Measurements from ENCODE around the gene TIE1.

The TIE1 gene

DNA sequence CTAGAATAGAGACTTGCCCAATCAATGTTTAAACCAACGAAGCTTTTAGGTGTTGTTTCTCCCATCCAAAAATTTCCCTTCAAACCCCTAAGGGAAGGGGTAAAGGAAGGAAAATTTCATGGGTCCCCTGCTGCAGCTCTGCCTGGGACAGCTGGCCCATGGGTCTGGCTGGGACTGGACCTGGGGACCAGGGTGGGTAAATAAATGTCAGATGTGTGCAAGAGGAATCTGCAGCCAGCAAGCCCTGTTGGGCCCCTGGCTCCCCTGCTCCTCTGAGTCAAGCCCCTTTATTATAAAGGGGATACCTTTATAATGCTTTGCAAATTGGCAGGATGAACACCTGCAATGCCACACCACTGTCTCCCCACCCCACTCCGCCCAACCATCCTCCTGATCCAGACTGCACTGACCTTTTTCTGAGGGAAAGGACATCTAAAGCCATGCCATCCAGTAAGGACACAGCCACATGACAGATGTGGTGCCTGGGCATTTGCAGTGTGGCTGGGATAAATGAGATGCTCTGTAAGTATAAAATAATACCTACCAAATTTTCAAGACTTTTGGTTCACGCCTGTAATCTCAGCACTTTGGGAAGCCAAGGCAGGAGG is 32.9 kb upstream of the TIE1 start:
- Histone ChIP-seq H3K4me1 (ENCODE audit: control insufficient read depth, insufficient read depth, low read length) (peaks cover 24% of the 10 kb centered on the region), H3K36me3 (ENCODE audit: control insufficient read depth, insufficient read depth, low read length) (no peaks in the 10 kb centered on the region), H3K4me3 (ENCODE audit: low read length) (no peak overlapping the region), H3K9ac (ENCODE audit: low read length) (no peak overlapping the region), H3K27me3 (ENCODE audit: control insufficient read depth, insufficient read depth, low read length) (no peaks in the 10 kb centered on the region), H3K9me3 (ENCODE audit: control insufficient read depth, low read length) (no peaks in the 10 kb centered on the region)

DNA sequence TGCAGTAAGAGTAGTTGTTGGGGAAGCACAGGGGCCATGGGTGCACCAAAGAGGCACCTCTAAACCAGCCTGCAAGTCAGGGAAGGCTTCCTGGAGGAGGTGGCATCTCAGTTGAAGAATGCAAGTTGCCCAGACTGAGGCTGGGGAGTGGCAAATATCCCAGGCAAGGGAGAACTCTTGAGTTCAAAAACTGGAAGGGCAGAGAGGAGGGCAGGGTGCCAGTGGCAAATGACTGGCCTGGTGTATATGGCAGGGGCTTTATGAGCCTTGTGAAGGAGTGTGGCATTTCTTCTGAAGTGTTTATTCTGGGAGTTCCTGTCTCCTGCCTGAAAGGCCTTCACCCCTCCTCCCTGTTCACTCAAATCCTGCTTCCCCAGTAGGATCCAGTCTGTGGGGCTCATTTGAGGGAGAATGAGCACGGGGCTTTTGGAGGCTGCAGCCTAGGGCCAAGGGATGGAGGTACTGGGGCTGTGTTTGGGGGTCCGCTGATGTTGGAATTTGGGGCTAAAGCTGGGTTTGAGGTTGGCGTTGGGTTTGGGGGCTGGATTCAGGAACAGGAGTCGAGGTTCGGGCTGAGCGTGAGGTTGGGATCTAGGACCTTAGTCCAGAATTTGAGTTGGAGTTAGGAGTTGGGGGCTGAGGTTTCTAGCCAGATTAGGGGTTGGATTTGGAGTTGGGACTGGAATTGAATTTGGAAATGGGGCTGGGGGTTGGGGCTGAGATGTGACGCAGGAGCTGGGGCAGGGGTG is 31.0 kb upstream of the TIE1 start, which contains the start of gene TMEM125:
TSS of gene TMEM125 (plus strand) at position 357 of the 749 bp plus-strand sequence. CDS start 2,740 bp downstream, outside the sequence.
- peaks cover 39% of the 10 kb centered on the region for H3K4me1 ChIP-seq (ENCODE audit: control insufficient read depth, insufficient read depth, low read length)
- H3K36me3 ChIP-seq (ENCODE audit: control insufficient read depth, insufficient read depth, low read length): no peaks in the 10 kb centered on the region
- H3K4me3 ChIP-seq (ENCODE audit: low read length): peak within 1 kb of the TSS; percentile 3
- peak within 1 kb of the TSS; percentile 65 for H3K9ac ChIP-seq (ENCODE audit: low read length)
- no peaks in the 10 kb centered on the region for H3K9me3 ChIP-seq (ENCODE audit: control insufficient read depth, low read length)
- no peaks in the 10 kb centered on the region for H3K27me3 ChIP-seq (ENCODE audit: control insufficient read depth, insufficient read depth, low read length)

DNA sequence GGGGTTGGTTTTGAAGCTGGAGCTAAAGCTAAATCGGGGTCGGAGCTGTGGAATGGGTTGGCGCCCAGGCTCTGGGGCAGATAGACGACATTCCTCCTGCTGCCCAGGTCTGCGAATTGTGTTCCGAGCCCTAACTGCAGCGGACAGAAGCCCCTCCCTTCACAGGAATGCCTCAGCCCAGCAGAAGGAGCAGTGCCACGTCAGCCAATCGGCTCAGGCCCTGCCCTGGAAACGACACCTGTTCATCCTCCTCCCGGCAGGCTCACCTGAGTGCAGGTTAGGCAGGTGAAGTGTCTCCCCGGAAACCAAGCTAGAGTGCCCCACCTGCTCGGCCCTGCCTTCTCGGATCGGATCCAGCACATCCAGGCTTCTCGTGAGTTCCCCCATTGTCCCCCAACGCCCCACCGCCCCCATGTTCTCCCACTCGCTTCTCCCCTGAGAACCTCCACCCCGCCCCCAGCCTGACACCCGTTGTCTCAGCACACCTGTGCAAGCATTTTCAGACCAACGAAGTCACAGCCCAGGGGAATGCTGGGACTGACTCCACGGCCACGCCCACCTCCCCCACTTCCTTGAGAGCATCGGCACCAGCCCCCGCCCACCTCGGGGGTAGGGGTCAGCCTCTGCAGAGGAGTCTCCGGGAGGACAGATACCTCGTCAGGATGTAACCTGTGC is 30.2 kb upstream of the TIE1 start:
- H3K9ac ChIP-seq (ENCODE audit: low read length): peak overlapping the region; percentile 65
- H3K27me3 ChIP-seq (ENCODE audit: control insufficient read depth, insufficient read depth, low read length): no peaks in the 10 kb centered on the region
- peak overlapping the region; percentile 3 for H3K4me3 ChIP-seq (ENCODE audit: low read length)
- no peaks in the 10 kb centered on the region for H3K36me3 ChIP-seq (ENCODE audit: control insufficient read depth, insufficient read depth, low read length)
- no peaks in the 10 kb centered on the region for H3K9me3 ChIP-seq (ENCODE audit: control insufficient read depth, low read length)
- H3K4me1 ChIP-seq (ENCODE audit: control insufficient read depth, insufficient read depth, low read length): peaks cover 41% of the 10 kb centered on the region

DNA sequence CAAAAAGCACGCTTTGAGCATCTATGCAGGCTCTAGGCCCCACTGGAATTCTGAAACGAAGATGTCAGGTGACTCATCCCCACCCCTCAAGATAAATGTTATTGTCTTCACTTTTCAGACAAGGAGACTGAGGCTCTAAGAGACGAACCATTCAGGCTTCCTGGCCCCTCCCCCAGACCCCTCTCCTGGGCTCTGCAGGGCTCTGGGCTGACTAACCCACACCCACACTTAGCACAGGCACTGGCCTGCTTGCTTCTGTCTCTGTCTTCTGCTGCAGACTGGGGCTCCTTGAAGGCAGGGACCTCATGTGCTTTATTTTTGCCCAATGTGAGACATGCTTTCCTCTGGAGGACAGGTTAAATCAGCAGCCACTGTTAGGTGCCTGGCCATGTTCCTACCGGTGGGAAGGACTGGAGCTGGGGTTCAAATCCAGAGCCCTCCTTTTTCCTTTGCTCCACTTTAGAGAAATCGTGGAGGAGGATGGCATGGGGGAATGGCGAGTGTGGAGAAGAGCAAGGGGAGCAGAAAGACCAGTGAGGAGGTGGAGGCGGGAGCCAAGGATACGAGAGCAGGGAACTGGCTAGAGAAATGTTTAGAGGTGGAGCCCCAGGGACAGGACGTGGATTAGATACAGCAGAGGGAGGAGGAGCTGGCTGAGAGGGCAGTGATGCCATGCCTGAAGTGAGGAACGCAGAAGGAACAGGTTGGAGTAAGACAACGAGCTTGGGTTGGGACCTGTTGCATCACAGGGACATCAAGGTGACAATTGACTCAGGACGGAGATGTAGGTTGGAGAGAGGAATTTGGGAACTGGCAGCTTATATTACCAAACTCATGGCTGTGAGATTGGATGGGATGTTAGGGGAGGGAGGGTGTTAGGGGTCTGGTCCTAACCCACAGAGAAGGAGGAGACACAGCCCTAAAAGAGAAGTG is 29.3 kb upstream of the TIE1 start:
- Histone ChIP-seq H3K9me3 (ENCODE audit: control insufficient read depth, low read length) (no peaks in the 10 kb centered on the region), H3K27me3 (ENCODE audit: control insufficient read depth, insufficient read depth, low read length) (no peaks in the 10 kb centered on the region), H3K4me3 (ENCODE audit: low read length) (peak overlapping the region; percentile 3), H3K9ac (ENCODE audit: low read length) (peak overlapping the region; percentile 65), H3K4me1 (ENCODE audit: control insufficient read depth, insufficient read depth, low read length) (peaks cover 46% of the 10 kb centered on the region), H3K36me3 (ENCODE audit: control insufficient read depth, insufficient read depth, low read length) (no peaks in the 10 kb centered on the region)

DNA sequence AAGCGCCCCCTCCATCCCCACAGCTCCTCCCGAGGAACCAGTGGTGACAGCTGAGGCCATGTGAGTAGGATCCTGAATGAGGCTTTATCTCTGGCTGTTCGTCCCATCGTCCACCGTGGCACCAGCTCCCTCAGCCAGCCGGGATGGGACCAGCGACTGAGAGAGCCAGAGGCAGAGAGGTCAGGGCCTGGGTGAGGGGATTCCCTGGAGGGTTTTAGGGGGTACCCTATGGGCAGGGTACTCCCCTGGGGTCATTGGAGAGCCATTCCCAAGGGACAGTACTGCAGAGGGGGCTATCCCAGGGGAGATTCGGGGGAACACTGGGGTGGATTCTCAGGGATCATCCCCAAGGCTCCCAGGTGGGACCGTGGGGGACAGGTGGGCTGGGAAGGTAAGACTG is 28.6 kb upstream of the TIE1 start:
- Histone ChIP-seq H3K4me1 (ENCODE audit: control insufficient read depth, insufficient read depth, low read length) (peaks cover 53% of the 10 kb centered on the region), H3K9me3 (ENCODE audit: control insufficient read depth, low read length) (no peaks in the 10 kb centered on the region), H3K36me3 (ENCODE audit: control insufficient read depth, insufficient read depth, low read length) (no peaks in the 10 kb centered on the region), H3K4me3 (ENCODE audit: low read length) (no peak overlapping the region), H3K9ac (ENCODE audit: low read length) (no peak overlapping the region), H3K27me3 (ENCODE audit: control insufficient read depth, insufficient read depth, low read length) (no peaks in the 10 kb centered on the region)

DNA sequence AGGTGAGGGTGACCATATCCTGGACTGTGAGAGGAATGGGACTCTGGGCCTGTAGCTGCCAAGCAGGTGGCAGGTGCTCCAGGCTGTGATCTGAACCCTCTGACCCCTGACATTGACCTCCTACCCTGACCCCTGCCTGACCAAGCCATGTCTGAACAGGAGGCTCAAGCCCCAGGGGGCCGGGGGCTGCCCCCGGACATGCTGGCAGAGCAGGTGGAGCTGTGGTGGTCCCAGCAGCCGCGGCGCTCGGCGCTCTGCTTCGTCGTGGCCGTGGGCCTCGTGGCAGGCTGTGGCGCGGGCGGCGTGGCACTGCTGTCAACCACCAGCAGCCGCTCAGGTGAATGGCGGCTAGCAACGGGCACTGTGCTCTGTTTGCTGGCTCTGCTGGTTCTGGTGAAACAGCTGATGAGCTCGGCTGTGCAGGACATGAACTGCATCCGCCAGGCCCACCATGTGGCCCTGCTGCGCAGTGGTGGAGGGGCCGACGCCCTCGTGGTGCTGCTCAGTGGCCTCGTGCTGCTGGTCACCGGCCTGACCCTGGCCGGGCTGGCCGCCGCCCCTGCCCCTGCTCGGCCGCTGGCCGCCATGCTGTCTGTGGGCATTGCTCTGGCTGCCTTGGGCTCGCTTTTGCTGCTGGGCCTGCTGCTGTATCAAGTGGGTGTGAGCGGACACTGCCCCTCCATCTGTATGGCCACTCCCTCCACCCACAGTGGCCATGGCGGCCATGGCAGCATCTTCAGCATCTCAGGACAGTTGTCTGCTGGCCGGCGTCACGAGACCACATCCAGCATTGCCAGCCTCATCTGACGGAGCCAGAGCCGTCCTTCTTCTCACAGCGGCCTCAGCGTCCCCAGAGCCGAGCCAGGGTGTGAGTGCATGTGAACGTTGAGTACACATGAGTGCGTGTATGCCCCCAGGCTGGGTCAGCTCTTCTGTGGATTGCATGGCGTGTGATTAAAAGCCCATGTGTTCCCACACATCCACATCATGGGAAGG is 27.9 kb upstream of the TIE1 start:
- no peaks in the 10 kb centered on the region for H3K9me3 ChIP-seq (ENCODE audit: control insufficient read depth, low read length)
- H3K4me1 ChIP-seq (ENCODE audit: control insufficient read depth, insufficient read depth, low read length): peaks cover 56% of the 10 kb centered on the region
- H3K36me3 ChIP-seq (ENCODE audit: control insufficient read depth, insufficient read depth, low read length): no peaks in the 10 kb centered on the region
- no peaks in the 10 kb centered on the region for H3K27me3 ChIP-seq (ENCODE audit: control insufficient read depth, insufficient read depth, low read length)
- no peak overlapping the region for H3K4me3 ChIP-seq (ENCODE audit: low read length)
- H3K9ac ChIP-seq (ENCODE audit: low read length): no peak overlapping the region

DNA sequence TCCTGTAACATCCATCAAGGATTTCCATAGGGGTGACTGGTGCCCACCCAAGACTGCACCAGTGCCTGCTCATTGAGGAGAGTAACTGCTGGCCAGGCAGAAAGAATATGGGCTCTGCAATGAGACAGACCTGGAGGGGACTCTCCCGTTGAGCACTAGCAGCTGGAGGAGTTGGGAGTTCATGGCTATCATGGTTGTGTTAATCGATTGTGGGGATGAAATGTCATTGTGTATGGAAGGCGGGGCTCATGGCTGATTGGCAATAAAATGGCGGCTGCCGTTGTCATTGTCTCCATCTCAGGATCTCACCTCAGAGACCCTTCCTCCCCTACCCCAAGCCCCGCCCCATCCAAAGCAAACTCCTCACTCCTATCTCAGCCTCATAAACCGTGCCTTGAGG is 27.1 kb upstream of the TIE1 start:
- Histone ChIP-seq H3K27me3 (ENCODE audit: control insufficient read depth, insufficient read depth, low read length) (no peaks in the 10 kb centered on the region), H3K4me1 (ENCODE audit: control insufficient read depth, insufficient read depth, low read length) (peaks cover 56% of the 10 kb centered on the region), H3K9me3 (ENCODE audit: control insufficient read depth, low read length) (no peaks in the 10 kb centered on the region), H3K4me3 (ENCODE audit: low read length) (no peak overlapping the region), H3K36me3 (ENCODE audit: control insufficient read depth, insufficient read depth, low read length) (no peaks in the 10 kb centered on the region), H3K9ac (ENCODE audit: low read length) (no peak overlapping the region)

DNA sequence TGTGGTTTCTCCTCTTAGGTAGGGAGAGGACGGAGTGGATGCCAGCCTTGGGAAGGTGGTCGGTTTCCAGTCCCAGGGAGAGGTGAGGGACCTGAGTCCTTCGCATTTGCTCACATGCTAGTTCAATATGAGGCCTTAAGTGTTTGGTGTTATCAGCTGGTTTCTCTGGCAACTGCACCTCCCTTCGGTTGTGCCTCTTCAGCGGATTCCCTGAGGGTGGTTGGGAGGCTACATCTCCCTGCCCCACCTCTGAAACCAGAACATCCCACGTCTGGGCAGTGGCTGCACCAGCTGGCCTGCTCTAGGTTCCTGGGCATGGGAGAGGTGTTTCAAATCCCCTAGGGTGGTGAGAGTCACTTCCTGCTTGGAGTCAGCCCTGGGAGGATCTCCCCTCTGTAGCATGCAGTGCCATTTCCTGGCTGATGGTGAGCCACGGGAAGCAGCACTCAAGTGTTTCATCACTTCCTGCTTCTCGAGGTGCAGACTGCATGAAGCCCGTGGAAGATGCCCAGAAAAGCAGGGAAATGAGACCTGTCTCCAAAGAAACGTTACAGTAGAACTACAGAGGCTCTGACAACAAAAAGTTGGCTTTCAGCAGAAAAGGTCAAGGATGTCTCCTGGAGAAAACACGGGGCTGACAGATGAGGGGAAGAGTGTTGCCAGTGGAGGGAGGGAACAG is 26.5 kb upstream of the TIE1 start:
- no peaks in the 10 kb centered on the region for H3K27me3 ChIP-seq (ENCODE audit: control insufficient read depth, insufficient read depth, low read length)
- H3K9me3 ChIP-seq (ENCODE audit: control insufficient read depth, low read length): no peaks in the 10 kb centered on the region
- peaks cover 54% of the 10 kb centered on the region for H3K4me1 ChIP-seq (ENCODE audit: control insufficient read depth, insufficient read depth, low read length)
- peaks cover under 1% of the 10 kb centered on the region for H3K36me3 ChIP-seq (ENCODE audit: control insufficient read depth, insufficient read depth, low read length)
- no peak overlapping the region for H3K4me3 ChIP-seq (ENCODE audit: low read length)
- H3K9ac ChIP-seq (ENCODE audit: low read length): no peak overlapping the region

DNA sequence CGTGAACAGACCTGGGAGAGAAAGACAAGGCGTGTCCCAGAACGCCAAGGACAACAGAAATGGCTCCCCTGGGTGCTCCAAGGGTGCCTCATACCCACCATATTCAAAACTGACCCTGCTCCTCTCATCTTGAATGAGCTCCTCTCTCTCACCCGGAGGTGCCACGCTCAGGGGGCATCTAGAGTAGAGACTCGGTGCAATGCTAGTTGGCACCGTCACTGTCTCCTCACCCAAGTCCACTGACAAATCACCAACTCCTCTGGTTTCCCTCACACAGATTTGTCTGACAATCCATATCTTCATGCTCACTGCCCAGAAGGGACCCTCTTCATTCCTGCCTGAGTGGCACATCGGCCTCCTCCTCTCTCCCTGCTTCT is 26.0 kb upstream of the TIE1 start:
- no peaks in the 10 kb centered on the region for H3K27me3 ChIP-seq (ENCODE audit: control insufficient read depth, insufficient read depth, low read length)
- peaks cover 6% of the 10 kb centered on the region for H3K36me3 ChIP-seq (ENCODE audit: control insufficient read depth, insufficient read depth, low read length)
- no peak overlapping the region for H3K9ac ChIP-seq (ENCODE audit: low read length)
- no peak overlapping the region for H3K4me3 ChIP-seq (ENCODE audit: low read length)
- H3K4me1 ChIP-seq (ENCODE audit: control insufficient read depth, insufficient read depth, low read length): peaks cover 49% of the 10 kb centered on the region
- no peaks in the 10 kb centered on the region for H3K9me3 ChIP-seq (ENCODE audit: control insufficient read depth, low read length)

DNA sequence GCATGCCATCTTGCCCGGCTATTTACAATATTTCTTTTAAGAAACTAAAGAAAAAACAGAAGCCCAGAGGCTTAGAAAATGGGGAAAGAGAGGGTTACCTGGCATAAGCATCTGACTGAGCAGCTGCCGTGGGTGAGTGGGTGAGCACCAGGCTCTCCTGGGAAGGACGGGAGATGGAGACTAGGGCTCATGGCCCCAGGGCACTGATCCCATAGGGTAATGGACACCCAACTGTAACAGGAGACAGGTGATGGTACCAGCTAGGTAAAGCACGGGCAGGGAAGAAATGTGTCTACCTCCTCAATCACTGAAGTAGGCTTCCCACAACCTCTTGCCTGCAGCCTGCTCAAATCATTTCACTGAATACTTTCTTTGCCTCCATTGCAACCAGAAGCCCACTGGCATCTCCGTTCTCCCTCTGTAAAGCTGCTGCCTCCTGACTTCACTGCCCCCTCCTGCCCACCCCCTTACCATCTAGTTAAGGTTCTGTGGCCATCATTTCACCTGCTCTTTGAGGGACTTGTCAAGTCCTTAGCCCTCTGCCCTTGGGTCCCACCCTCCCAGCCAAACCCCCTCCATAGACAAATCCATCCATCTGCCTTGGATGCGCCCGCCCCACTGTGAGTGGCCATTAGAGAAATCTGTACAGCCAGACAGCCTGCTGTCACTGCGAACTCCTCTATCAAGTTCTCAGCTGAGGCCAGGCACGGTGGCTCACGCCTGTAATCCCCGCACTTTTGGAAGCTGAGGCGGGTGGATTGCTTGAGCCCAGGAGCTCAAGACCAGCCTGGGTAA is 24.8 kb upstream of the TIE1 start:
- Histone ChIP-seq H3K4me3 (ENCODE audit: low read length) (no peak overlapping the region), H3K27me3 (ENCODE audit: control insufficient read depth, insufficient read depth, low read length) (no peaks in the 10 kb centered on the region), H3K36me3 (ENCODE audit: control insufficient read depth, insufficient read depth, low read length) (peaks cover 7% of the 10 kb centered on the region), H3K9ac (ENCODE audit: low read length) (no peak overlapping the region), H3K4me1 (ENCODE audit: control insufficient read depth, insufficient read depth, low read length) (peaks cover 42% of the 10 kb centered on the region), H3K9me3 (ENCODE audit: control insufficient read depth, low read length) (no peaks in the 10 kb centered on the region)

All from mucosa of stomach (tissue), 1 donor.